ENCODE measurements around the gene METTL13. TPM values are rescaled to one million over a fixed set of nuclear protein-coding genes. Genes with fewer than 3 reads are reported as not detected.

METTL13 gene
- total and polyA plus RNA-seq, 9 of the 15 experiments (the other 6 are each of a cell fraction or from before 2014, with no cell fraction given), result 18.9 to 78.9 (median 54.9) TPM

DNA sequence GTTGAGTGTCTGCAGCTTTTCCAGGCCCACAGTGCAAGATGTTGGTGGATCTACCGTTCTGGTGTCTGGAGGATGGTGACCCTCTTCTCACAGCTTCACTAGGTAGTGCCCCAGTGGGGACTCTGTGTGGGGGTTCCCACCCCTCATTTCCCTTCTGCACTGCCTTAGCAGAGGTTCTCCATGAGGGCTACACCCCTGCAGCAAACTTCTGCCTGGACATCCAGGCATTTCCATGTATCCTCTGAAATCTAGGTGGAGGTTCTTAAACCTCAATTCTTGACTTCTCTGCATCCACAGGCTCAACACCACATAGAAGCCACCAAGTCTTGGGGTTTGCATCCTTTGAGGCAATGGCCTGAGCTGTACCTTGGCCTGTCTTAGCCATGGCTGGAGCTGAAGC, 45.5 kb downstream of the METTL13 start:
- WGBS (ENCODE audit: insufficient coverage, low coverage, missing lambda C conversion rate), result 0% methylated on average over 1 of the region's 1 CpG
- Histone ChIP-seq H3K4me3 (no peak overlapping the region), H3K27me3 (ENCODE audit: control insufficient read depth in 2 of 2, insufficient read depth in 2 of 2, low read length in 2 of 2) (peaks cover 0 to 4% of the 10 kb centered on the region in 2 experiments; a peak in 1 of 5 replicates), H4K20me1 (replicated peaks; ENCODE audit: control insufficient read depth, insufficient read depth, low read length) (no peaks in the 10 kb centered on the region), H3K9me1 (ENCODE audit: control insufficient read depth, insufficient read depth, low read length) (no peaks in the 10 kb centered on the region), H3K9me3 (replicated peaks; ENCODE audit: control insufficient read depth, insufficient read depth, low read depth, low read length) (no peaks in the 10 kb centered on the region), H3K36me3 (ENCODE audit: control insufficient read depth, insufficient read depth, low read length) (no peaks in the 10 kb centered on the region), H3K27ac (ENCODE audit: extremely low read depth, low read depth, low read length) (no peak overlapping the region), H3K4me1 (replicated peaks in 1 of 2; ENCODE audit: control insufficient read depth in 2 of 2, insufficient read depth in 2 of 2, low read length in 2 of 2) (no peaks in the 10 kb centered on the region), H3K4me2 (ENCODE audit: insufficient read depth, low read length) (no peak overlapping the region), H3K9ac (ENCODE audit: insufficient read depth in 1 of 2, low read depth in 2 of 2, low read length in 2 of 2) (no peak overlapping the region), H2AFZ (ENCODE audit: low read depth, low read length) (no peak overlapping the region), H3K79me2 (ENCODE audit: control insufficient read depth, insufficient read depth, low read length) (no peaks in the 10 kb centered on the region)
- in situ Hi-C loops (cut with MboI), result no loop called here
- no peak for ATAC-seq
- CTCF ChIA-PET (ENCODE audit: low intra/inter-chr PET ratio), result no interaction called here
- no TSS peak for BruUV-seq (replicated peaks)
- POLR2A ChIA-PET, result no interaction called here
- intact Hi-C loops (cut with micrococcal nuclease), result no loop called here
- no peak for DNase-seq (ENCODE audit: extremely low read depth in 1 of 4, low spot score in 3 of 4)
- TF ChIP-seq CBX3 (IDR thresholded peaks at IDR 0.05; ENCODE audit: borderline replicate concordance in 1 of 2, low read length in 2 of 2), result peak in 1 of 2 experiments; percentile 37; a peak in 1 of 3 replicates
- TF ChIP-seq CBX5 (IDR thresholded peaks at IDR 0.05; ENCODE audit: borderline replicate concordance, low read depth), result peak; percentile 80; the same call in 1 of the 2 replicates
- TF ChIP-seq TRIM28 (IDR thresholded peaks at IDR 0.05), result 0 out of 2 replicates have a peak, but pooled peaks have one; percentile 29
- peak; percentile 57; the same call in 1 of the 2 replicates for TF ChIP-seq CBX1 (IDR thresholded peaks at IDR 0.05; ENCODE audit: low read depth)
- no peak for TF ChIP-seq NCOA2 (IDR thresholded peaks at IDR 0.05; ENCODE audit: partially characterized antibody in 2 of 2)
- TF ChIP-seq ZFP36 (IDR thresholded peaks at IDR 0.05; ENCODE audit: low read depth, low read length, partially characterized antibody), result peak; percentile 24
- no peak for TF ChIP-seq SIX5 (IDR thresholded peaks at IDR 0.05; ENCODE audit: borderline replicate concordance in 1 of 2, insufficient read depth in 1 of 2, low read depth in 1 of 2, low read length in 2 of 2)
- TF ChIP-seq POLR2H (tag; IDR thresholded peaks at IDR 0.05; ENCODE audit: low read depth), result no peak
- no peak for TF ChIP-seq TAF9B (IDR thresholded peaks at IDR 0.05; ENCODE audit: partially characterized antibody)
- FAIRE-seq, result no peak
